ENCODE results near the gene SOWAHB.

- TF ChIP-seq GATA3 (IDR thresholded peaks at IDR 0.05; ENCODE audit: low read depth, low read length) (no peak), GATA2 (IDR thresholded peaks at IDR 0.05; ENCODE audit: low read depth, low read length) (no peak)
These were observed 29.9 kb downstream of the SOWAHB start for GRCh38 chr4:76867880-76868655.

Measured in SH-SY5Y (cell line).